MG63 (cell line): Measurements from ENCODE around the gene NEDD1. TPM values are rescaled to one million over a fixed set of nuclear protein-coding genes. Genes with fewer than 3 reads are reported as not detected.

Source experiments
- DNase-seq: peaks from one replicate; pipeline ENCODE4 v3.0.0-alpha.2; 2020
- H3K27me3 ChIP-seq: fragments of 250-450 bp; sonication (Bioruptor Pico); 2 replicates; pipeline ENCODE4 v1.5.1; 2020; ENCODE audit warnings: mild to moderate bottlenecking, moderate library complexity
- H3K36me3 ChIP-seq: fragments of 250-450 bp; sonication (Bioruptor Pico); 2 replicates; pipeline ENCODE4 v1.5.1; 2020; ENCODE audit warnings: mild to moderate bottlenecking, moderate library complexity
- H3K4me3 ChIP-seq: fragments of 250-450 bp; sonication (Bioruptor Pico); 2 replicates; pipeline ENCODE4 v1.5.1; 2020; ENCODE audit warnings: mild to moderate bottlenecking, moderate library complexity
- H3K9me3 ChIP-seq: fragments of 250-450 bp; sonication (Bioruptor Pico); 2 replicates; pipeline ENCODE4 v1.5.1; 2020; ENCODE audit warnings: mild to moderate bottlenecking, moderate library complexity
- total RNA-seq: library from RNA; depleted of rRNA; stranded (reverse); fragments of >200 nt; shearing (Covaris generic); gene quantifications from 2 replicates; pipeline ENCODE4 v1.2.3, GENCODE V29; 2014; ENCODE audit warnings: low replicate concordance

The NEDD1 gene
- total RNA-seq, 1 experiment from 2014 or later: 32.2 TPM

DNA sequence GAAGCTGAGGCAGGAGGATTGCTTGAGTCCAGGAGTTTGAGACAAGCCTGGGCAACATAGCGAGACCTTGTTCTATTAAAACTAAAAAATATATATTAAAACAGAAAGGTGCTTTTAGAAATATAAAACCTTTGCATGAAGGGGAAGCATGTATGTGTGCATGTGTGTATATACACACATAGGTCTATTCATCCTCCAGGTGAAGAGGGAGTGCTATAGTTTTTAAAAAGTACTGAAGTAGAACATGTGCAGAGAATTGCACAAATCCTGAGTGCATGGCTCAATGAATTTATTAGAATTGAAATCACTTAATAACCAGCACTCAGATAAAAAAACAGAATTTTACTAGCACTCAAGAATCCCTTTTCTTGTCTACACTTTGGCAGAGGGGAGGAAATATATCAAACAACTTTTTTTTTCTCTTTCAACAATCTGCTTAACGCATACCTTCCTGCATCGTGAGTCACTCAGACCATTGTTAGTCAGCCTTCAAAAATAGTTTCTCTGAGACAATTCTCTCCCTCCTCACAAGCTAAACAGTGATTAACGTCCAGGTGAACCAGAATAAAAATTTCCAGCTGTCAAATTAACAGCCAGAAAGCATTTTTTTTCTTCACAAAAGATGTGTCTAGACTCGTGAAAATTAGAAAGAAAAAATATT is 17.7 kb upstream of the NEDD1 start:
- DNase-seq: peak; percentile 11
- Histone ChIP-seq H3K9me3 (no peaks in the 10 kb centered on the region), H3K36me3 (no peaks in the 10 kb centered on the region), H3K27me3 (no peaks in the 10 kb centered on the region), H3K4me3 (no peak overlapping the region)

- DNase-seq: no peak
- no peak overlapping the region for H3K4me3 ChIP-seq
- H3K9me3 ChIP-seq: no peaks in the 10 kb centered on the region
- no peaks in the 10 kb centered on the region for H3K27me3 ChIP-seq
- no peaks in the 10 kb centered on the region for H3K36me3 ChIP-seq
These were observed 16.7 kb upstream of the NEDD1 start for GRCh38 chr12:96890331-96890730.

- Histone ChIP-seq H3K36me3 (no peaks in the 10 kb centered on the region), H3K27me3 (no peaks in the 10 kb centered on the region), H3K4me3 (no peak overlapping the region), H3K9me3 (no peaks in the 10 kb centered on the region)
- no peak for DNase-seq
These were observed 15.0 kb upstream of the NEDD1 start for GRCh38 chr12:96892104-96892503.

DNA sequence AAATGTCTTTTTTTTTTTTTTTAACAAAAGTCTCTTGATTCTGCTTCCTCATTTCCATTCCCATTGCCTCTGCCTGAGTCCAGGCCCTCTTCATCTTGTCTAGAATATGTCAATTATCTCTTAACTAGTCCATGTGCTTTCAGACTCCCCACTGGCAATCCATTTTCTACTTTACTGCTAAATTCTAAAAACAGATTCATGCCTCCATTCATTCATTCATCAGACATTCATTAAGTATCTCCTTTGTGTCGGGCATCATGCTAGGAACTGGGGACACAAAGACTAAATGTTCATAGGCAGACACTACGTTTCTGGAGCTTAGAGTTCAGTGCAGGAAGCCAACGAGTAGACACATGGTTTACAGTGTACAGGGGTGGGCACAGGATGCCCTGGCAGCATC is 9.6 kb upstream of the NEDD1 start:
- Histone ChIP-seq H3K9me3 (no peaks in the 10 kb centered on the region), H3K27me3 (no peaks in the 10 kb centered on the region), H3K36me3 (no peaks in the 10 kb centered on the region), H3K4me3 (no peak overlapping the region)
- DNase-seq: no peak

DNA sequence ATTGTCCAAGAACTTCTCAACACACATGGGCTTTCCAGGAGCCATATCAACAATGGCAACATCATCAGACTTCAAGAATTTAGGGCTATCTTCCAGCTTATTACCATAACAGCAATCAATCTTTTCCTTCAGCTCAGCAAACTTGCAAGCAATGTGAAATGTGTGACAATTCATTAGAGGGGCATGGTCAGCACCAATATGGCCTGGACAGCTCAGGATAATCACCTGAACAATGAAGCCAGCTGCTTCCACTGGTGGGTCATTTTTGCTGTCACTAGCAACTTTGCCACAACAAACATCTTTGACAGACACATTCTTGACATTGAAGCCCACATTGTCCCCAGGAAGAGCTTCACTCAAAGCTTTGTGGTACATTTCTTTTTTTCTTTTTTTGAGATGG is 5.9 kb upstream of the NEDD1 start:
- H3K36me3 ChIP-seq: no peaks in the 10 kb centered on the region
- no peak overlapping the region for H3K4me3 ChIP-seq
- no peak for DNase-seq
- H3K9me3 ChIP-seq: no peaks in the 10 kb centered on the region
- H3K27me3 ChIP-seq: no peaks in the 10 kb centered on the region

DNA sequence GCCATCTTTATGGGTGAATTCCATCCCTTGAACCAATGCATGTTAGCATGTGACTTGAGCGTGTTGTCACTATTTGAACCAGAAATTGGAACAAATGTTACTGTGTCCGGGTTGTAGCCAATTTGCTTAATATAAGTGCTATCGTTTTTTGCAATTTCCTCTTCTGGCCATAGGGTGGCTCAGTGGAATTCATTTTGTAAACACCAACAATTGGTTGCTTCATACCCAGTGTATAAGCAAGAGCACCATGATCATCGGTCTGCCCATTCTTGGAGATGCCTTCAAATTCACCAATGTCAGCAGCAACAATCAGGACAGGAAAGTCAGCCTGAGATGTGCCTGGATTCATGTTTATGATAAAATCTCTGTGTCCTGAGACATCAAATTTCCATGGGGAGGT is 5.0 kb upstream of the NEDD1 start:
- H3K36me3 ChIP-seq: no peaks in the 10 kb centered on the region
- DNase-seq: no peak
- no peaks in the 10 kb centered on the region for H3K9me3 ChIP-seq
- no peaks in the 10 kb centered on the region for H3K27me3 ChIP-seq
- H3K4me3 ChIP-seq: no peak overlapping the region

GRCh38 chr12:96906498-96906848 is 584 bp upstream of the NEDD1 start:
- peak overlapping the region; percentile 85 for H3K4me3 ChIP-seq
- no peak for DNase-seq

GRCh38 chr12:96907671-96908422 is 790 bp downstream of the NEDD1 start:
- H3K4me3 ChIP-seq: peak overlapping the region; percentile 85
- peak; percentile 18 for DNase-seq
- H3K9me3 ChIP-seq: no peaks in the 10 kb centered on the region
- no peaks in the 10 kb centered on the region for H3K27me3 ChIP-seq
- peaks cover 19% of the 10 kb centered on the region for H3K36me3 ChIP-seq

More at GRCh38 chr12:96906498-96906848, 584 bp upstream of the NEDD1 start:
- Histone ChIP-seq H3K36me3 (peaks cover 14% of the 10 kb centered on the region; the same call in 1 of the 2 replicates), H3K27me3 (no peaks in the 10 kb centered on the region), H3K9me3 (no peaks in the 10 kb centered on the region)

GRCh38 chr12:96908423-96908675 is 1.3 kb downstream of the NEDD1 start:
- no peak for DNase-seq

DNA sequence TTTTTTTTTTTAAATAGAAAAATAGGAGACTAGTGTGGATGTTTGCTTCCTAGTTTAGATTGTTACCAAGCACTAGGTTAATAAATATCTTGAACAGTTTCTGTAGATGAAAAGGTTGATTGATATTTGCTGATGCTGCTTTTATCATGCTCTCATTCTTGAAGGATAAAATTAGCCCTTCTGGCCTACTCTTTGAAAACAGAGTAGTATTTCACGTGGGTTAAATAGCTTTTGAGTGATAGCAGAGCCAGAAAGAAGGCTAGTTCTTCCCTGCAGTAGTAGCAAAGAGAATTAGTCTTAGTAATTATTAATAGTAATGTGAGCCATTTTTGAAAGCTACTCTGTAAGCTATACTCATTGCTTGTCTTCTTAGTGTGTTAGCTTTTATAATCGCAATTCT is 5.2 kb downstream of the NEDD1 start:
- Histone ChIP-seq H3K4me3 (no peak overlapping the region), H3K27me3 (no peaks in the 10 kb centered on the region), H3K9me3 (no peaks in the 10 kb centered on the region), H3K36me3 (peaks cover 38% of the 10 kb centered on the region)
- DNase-seq: no peak

More at GRCh38 chr12:96908423-96908675, 1.3 kb downstream of the NEDD1 start:
- H3K36me3 ChIP-seq: peaks cover 23% of the 10 kb centered on the region
- H3K27me3 ChIP-seq: no peaks in the 10 kb centered on the region
- H3K9me3 ChIP-seq: no peaks in the 10 kb centered on the region
- H3K4me3 ChIP-seq: peak overlapping the region; percentile 85

GRCh38 chr12:96912943-96913342 is 5.9 kb downstream of the NEDD1 start:
- Histone ChIP-seq H3K9me3 (no peaks in the 10 kb centered on the region), H3K4me3 (no peak overlapping the region), H3K36me3 (peaks cover 38% of the 10 kb centered on the region), H3K27me3 (no peaks in the 10 kb centered on the region)
- DNase-seq: no peak

DNA sequence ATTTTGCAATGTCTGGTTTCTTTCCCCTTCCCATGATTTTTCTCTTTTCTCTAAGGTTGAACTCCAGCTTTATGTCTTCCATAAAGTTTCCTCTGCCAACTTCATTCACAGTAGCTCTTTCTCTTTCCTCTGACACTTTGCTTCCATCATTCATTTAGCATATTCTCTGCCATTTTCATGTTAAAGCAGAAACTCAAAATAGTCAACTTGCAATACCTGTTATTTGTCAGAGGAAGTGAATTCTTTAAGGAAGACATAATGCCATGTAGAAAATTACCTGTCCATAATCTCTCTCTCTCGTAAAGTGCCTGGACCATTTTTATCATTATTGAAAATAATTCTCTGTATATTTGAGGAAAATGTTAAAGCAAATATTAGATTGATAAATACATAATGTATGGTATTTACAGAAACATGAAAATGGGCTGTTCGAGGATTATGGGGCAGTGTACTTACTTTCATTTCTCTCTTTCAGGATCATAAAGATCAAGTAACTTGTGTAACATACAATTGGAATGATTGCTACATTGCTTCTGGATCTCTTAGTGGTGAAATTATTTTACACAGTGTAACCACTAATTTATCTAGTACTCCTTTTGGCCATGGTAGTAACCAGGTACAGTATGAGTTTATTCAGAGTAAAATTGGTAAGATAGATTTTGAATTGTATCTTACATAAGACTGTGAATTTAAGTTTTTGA is 12.6 kb downstream of the NEDD1 start:
- peaks cover 4% of the 10 kb centered on the region; the same call in 1 of the 2 replicates for H3K9me3 ChIP-seq
- H3K36me3 ChIP-seq: peaks cover 51% of the 10 kb centered on the region
- no peak for DNase-seq
- H3K4me3 ChIP-seq: no peak overlapping the region
- H3K27me3 ChIP-seq: no peaks in the 10 kb centered on the region

DNA sequence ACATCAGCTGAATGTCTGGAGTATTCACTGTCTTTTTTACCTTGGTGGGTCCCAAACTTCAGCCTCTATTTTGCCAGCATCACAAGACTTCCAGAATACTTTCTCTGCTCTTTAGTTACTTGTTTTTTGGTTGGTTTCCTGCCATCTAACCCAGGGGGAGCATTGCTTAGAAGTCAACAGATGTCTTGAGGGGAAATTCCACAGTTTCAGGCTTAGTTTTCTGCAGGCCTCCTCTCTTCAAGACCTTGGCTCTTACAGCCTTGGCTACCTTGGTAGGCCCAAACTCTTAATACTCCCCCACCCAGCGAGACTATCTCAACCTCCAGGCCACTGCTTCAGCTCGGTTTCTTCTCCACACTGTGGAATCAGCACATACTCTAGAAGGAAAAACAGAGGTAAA is 41.7 kb downstream of the NEDD1 start:
- Histone ChIP-seq H3K4me3 (no peak overlapping the region), H3K27me3 (no peaks in the 10 kb centered on the region), H3K36me3 (peaks cover 37% of the 10 kb centered on the region), H3K9me3 (no peaks in the 10 kb centered on the region)
- no peak for DNase-seq

GRCh38 chr12:96979532-96979931 is 72.5 kb downstream of the NEDD1 start:
- DNase-seq: no peak
- Histone ChIP-seq H3K27me3 (no peaks in the 10 kb centered on the region), H3K4me3 (no peak overlapping the region), H3K36me3 (no peaks in the 10 kb centered on the region), H3K9me3 (no peaks in the 10 kb centered on the region)

- no peak overlapping the region for H3K4me3 ChIP-seq
- no peaks in the 10 kb centered on the region for H3K36me3 ChIP-seq
- no peaks in the 10 kb centered on the region for H3K27me3 ChIP-seq
- peak; percentile 85 for DNase-seq
- H3K9me3 ChIP-seq: no peaks in the 10 kb centered on the region
These were observed 73.9 kb downstream of the NEDD1 start for GRCh38 chr12:96980991-96981414.

- no peaks in the 10 kb centered on the region for H3K9me3 ChIP-seq
- no peak for DNase-seq
- H3K36me3 ChIP-seq: no peaks in the 10 kb centered on the region
- no peaks in the 10 kb centered on the region for H3K27me3 ChIP-seq
- H3K4me3 ChIP-seq: no peak overlapping the region
These were observed 74.9 kb downstream of the NEDD1 start for GRCh38 chr12:96981911-96982310.

GRCh38 chr12:96982671-96983070 is 75.6 kb downstream of the NEDD1 start:
- H3K4me3 ChIP-seq: no peak overlapping the region
- 0 out of 2 replicates have a peak, but pooled peaks cover 3% of the 10 kb centered on the region for H3K27me3 ChIP-seq

More at GRCh38 chr12:96982671-96983070, 75.6 kb downstream of the NEDD1 start:
- no peaks in the 10 kb centered on the region for H3K36me3 ChIP-seq
- no peaks in the 10 kb centered on the region for H3K9me3 ChIP-seq
- DNase-seq: no peak
